Transverse colon (tissue), 4 donors: ENCODE measurements around the gene KRT4. TPM values are rescaled to one million over a fixed set of nuclear protein-coding genes. Genes with fewer than 3 reads are reported as not detected.
"Not testable (repeated sequence)": the region's sequence is repeated elsewhere in the genome, so short reads cannot be mapped to it uniquely, and the experiment has no call there.

Experiments
- DNase-seq: peaks from one replicate; pipeline ENCODE4 v3.0.0-alpha.2; 2019
- H3K27ac ChIP-seq, 4 donors: fragments of 200-600 bp; sonication (generic); 2 replicates each; pipeline ENCODE4 v1.5.1; 2016 to 2018; ENCODE audit warnings: inconsistent platforms in 4 of 4
- H3K27me3 ChIP-seq: fragments of 200-600 bp; sonication (generic); 2 replicates; pipeline ENCODE4 v1.5.1; 2017; ENCODE audit warnings: inconsistent platforms
- H3K36me3 ChIP-seq, 4 donors: fragments of 200-600 bp; sonication (generic); 2 replicates each; pipeline ENCODE4 v1.5.1; 2017 to 2019; ENCODE audit warnings: inconsistent platforms in 4 of 4
- H3K4me1 ChIP-seq, 4 donors: fragments of 200-600 bp; sonication (generic); 2 replicates each; pipeline ENCODE4 v1.5.1; 2017 to 2020; ENCODE audit warnings: inconsistent platforms in 4 of 4
- H3K4me3 ChIP-seq, 4 donors: fragments of 200-600 bp; sonication (generic); 1 replicate in 1 of 4; 2 replicates in 3 of 4; pipeline versions ENCODE4 v1.5.1 to v1.6.1; 2017 to 2019; ENCODE audit warnings: inconsistent platforms in 4 of 4
- H3K9me3 ChIP-seq, 2 donors: fragments of 200-600 bp; sonication (generic); 2 replicates each; pipeline ENCODE4 v1.5.1; 2017 to 2019; ENCODE audit warnings: inconsistent platforms in 2 of 2
- CTCF ChIP-seq, 5 experiments: fragments of 200-600 bp in 3 of 5; fragments of 450-650 bp in 2 of 5; sonication (generic) in 3 of 5; IDR thresholded peaks; 1 replicate in 2 of 5; 2 replicates in 3 of 5; pipeline ENCODE4 v1.5.1; 2016 to 2017; ENCODE audit warnings: antibody characterized with exemption in 5 of 5, inconsistent platforms in 3 of 5, mild to moderate bottlenecking in 2 of 5, moderate library complexity in 1 of 5
- EP300 ChIP-seq: sonication (generic); formaldehyde crosslinking; IDR thresholded peaks from one replicate; pipeline ENCODE4 v1.6.1; 2017; ENCODE audit warnings: antibody characterized with exemption, low read depth
- POLR2A ChIP-seq: fragments of 450-650 bp; IDR thresholded peaks from one replicate; pipeline ENCODE4 v1.6.1; 2016; ENCODE audit warnings: antibody characterized with exemption, mild to moderate bottlenecking, moderate library complexity
- POLR2AphosphoS5 ChIP-seq, 3 donors: sonication (generic); formaldehyde crosslinking; IDR thresholded peaks; one replicate each; pipeline ENCODE4 v1.6.1; 2016; ENCODE audit warnings: antibody characterized with exemption in 3 of 3
- WGBS, 2 donors: methylation state at CpG; one replicate each; pipeline ENCODE4 v1.1.5; 2018; ENCODE audit warnings: low coverage in 1 of 2; 5-methylcytosine and 5-hydroxymethylcytosine counted together
- in situ Hi-C, 4 donors: fragments of 200-750 bp; cut with MboI; loops; one replicate each; pipeline versions ENCODE4 v1.15.0 to v1.15.1; 2017; ENCODE audit warnings: low sequenced_read_pairs in 3 of 4, low pct_ligation_motif_present in 1 of 4, low pct_unique_long_range_greater_than_20kb in 1 of 4
- intact Hi-C: fragments of 100-400 bp; cut with DNase I; formaldehyde crosslinking; loops from one replicate; pipeline ENCODE4 v1.15.1; 2023; ENCODE audit warnings: low total_unique reads
- total RNA-seq, 4 donors: library from RNA; depleted of rRNA; stranded (reverse); fragments of >200 nt; gene quantifications; one replicate each; pipeline ENCODE4 v1.1.0, GENCODE V29; 2016

KRT4 gene
- total RNA-seq, 4 donors from 2014 or later: not detected

- no peaks in the 10 kb centered on the region for H3K4me1 ChIP-seq
- in situ Hi-C loops: no loop called here
- WGBS, 2 donors: 40 to 69% methylated on average over 1 of the region's 1 CpG
- intact Hi-C loops: no loop called here
- no peak overlapping the region for H3K27ac ChIP-seq
- TF ChIP-seq POLR2AphosphoS5 (IDR thresholded peaks at IDR 0.05) (no peak), POLR2A (no peak), CTCF (IDR thresholded peaks at IDR 0.05) (no peak), EP300 (no peak)
- no peak overlapping the region for H3K4me3 ChIP-seq
- DNase-seq: no peak
- peaks cover under 1 to 6% of the 10 kb centered on the region in 2 donors for H3K9me3 ChIP-seq
- no peaks in the 10 kb centered on the region for H3K36me3 ChIP-seq
- H3K27me3 ChIP-seq: no peaks in the 10 kb centered on the region
These were observed 48.2 kb downstream of the KRT4 start for GRCh38 chr12:52765702-52766101.

GRCh38 chr12:52763991-52764390 lies 49.9 kb downstream of the KRT4 start:
- Histone ChIP-seq H3K36me3 (no peaks in the 10 kb centered on the region), H3K4me3 (no peak overlapping the region), H3K9me3 (peaks cover 8 to 15% of the 10 kb centered on the region in 2 donors), H3K27ac (no peak overlapping the region), H3K27me3 (no peaks in the 10 kb centered on the region), H3K4me1 (no peaks in the 10 kb centered on the region)
- DNase-seq: no peak
- TF ChIP-seq POLR2A (no peak), CTCF (IDR thresholded peaks at IDR 0.05) (no peak), EP300 (no peak), POLR2AphosphoS5 (IDR thresholded peaks at IDR 0.05) (no peak)
- 79% methylated on average over 2 of the region's 2 CpGs; no CpG with 5 or more reads in 1 of the 2 donors for WGBS, 2 donors
- in situ Hi-C loops (no loop called here), intact Hi-C loops (no loop called here)

- in situ Hi-C loops: no loop called here
- WGBS, 2 donors: 77 to 88% methylated on average over 3 to 9 of the region's 9 CpGs
These were observed 50.8 kb downstream of the KRT4 start for GRCh38 chr12:52763036-52763659.

GRCh38 chr12:52761802-52762201 lies 52.1 kb downstream of the KRT4 start:
- in situ Hi-C loops: no loop called here
- Histone ChIP-seq H3K4me1 (no peaks in the 10 kb centered on the region), H3K9me3 (peaks cover 8 to 15% of the 10 kb centered on the region in 2 donors), H3K4me3 (no peak overlapping the region), H3K27me3 (peaks cover 12% of the 10 kb centered on the region), H3K36me3 (no peaks in the 10 kb centered on the region), H3K27ac (no peak overlapping the region)
- WGBS, 2 donors: 69 to 91% methylated on average over 2 of the region's 2 CpGs
- intact Hi-C loops: no loop called here
- DNase-seq: no peak
- TF ChIP-seq CTCF (IDR thresholded peaks at IDR 0.05) (no peak), POLR2A (no peak)

More at GRCh38 chr12:52763036-52763659, 50.8 kb downstream of the KRT4 start:
- Histone ChIP-seq H3K9me3 (peaks cover 8 to 15% of the 10 kb centered on the region in 2 donors), H3K4me3 (no peak overlapping the region), H3K4me1 (no peaks in the 10 kb centered on the region), H3K36me3 (no peaks in the 10 kb centered on the region), H3K27ac (no peak overlapping the region), H3K27me3 (peaks cover 5% of the 10 kb centered on the region)
- intact Hi-C loops: no loop called here
- TF ChIP-seq CTCF (IDR thresholded peaks at IDR 0.05): no peak
- DNase-seq: no peak

- 83 to 86% methylated on average over 8 of the region's 8 CpGs for WGBS, 2 donors
- intact Hi-C loops, DNase-seq, in situ Hi-C loops, H3K4me3 ChIP-seq, H3K4me1 ChIP-seq, H3K27ac ChIP-seq, H3K36me3 ChIP-seq: not testable (repeated sequence)
- H3K9me3 ChIP-seq: peaks cover 8 to 15% of the 10 kb centered on the region in 2 donors
- H3K27me3 ChIP-seq: peaks cover 12% of the 10 kb centered on the region
These were observed 52.7 kb downstream of the KRT4 start for GRCh38 chr12:52761218-52761617.
